Measurements from ENCODE around the gene NCF1.
"Not testable (repeated sequence)": the region's sequence is repeated elsewhere in the genome, so short reads cannot be mapped to it uniquely, and the experiment has no call there.

The NCF1 gene

DNA sequence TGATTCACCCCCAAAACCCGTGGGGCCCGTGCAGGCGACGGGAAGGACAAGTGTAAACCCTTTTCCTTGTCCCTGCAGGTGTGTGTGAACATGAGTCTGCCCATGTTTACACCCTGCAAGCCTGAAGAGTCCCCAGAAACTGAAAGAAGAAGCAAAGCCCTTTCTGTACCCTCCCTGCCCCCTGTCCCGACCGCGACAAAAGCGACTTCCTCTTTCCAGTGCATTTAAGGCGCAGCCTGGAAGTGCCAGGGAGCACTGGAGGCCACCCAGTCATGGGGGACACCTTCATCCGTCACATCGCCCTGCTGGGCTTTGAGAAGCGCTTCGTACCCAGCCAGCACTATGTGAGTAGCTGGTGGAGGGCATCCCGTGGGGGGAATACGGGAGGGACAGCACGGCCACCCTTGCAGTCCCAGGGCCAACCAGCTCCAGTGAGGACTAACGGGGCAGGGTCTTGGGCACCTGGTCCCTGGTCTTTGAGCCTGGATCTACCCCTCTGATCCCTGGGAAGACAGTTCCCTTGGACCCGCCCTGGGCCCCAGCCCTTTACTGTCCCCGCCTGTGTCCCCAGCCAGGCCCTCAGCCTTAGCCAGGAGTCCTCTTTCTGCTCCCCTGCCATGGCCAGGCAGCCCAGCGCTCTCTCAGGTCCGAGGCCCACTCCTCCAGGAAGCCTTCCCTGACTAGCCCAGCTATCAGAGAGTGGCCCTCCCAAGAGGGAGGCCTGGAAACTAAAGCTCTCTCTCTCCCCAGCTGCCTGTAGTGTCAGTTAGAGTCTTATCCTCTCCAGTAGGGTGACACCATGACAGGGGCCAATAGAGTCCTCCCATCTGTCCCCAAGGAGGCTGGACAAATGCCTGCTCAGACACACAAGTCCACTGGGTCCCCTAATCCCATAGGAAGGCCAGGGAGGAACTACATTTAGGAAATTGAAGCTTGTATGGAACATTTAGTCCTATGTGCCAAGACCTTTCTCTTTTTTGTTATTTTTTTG, at the start of gene NCF1:
TSS of gene NCF1 (plus strand) at position 252 of the 991 bp plus-strand sequence. CDS start at position 273, 21 bp downstream.
- not testable (repeated sequence) for DNase-seq (ENCODE audit: low spot score)

DNA sequence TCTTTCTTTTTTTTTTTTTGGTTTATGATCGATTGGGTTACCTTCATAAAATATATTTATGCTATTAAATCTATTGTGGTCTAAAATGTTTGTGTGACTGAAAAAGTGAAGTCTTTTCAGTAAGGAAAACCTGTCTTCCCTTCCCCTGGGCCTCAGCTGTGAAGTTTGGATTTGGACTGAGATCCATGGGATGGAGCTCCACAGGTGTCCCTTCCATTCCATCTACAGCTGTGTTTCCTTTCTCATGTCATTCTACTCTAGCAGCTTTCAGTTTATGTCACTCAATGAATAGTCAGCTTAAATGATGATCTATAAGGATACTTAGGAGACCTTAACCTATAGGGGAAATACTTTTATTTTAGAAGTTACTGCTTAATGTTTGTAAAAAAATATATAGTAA, 48.0 kb upstream of the NCF1 start:
- DNase-seq (ENCODE audit: low spot score), result no peak

- no peak for DNase-seq (ENCODE audit: low spot score)
Measured at GRCh38 chr7:74726309-74727101, 47.3 kb upstream of the NCF1 start.

GRCh38 chr7:74728686-74729085, 45.1 kb upstream of the NCF1 start:
- DNase-seq (ENCODE audit: low spot score), result not testable (repeated sequence)

DNA sequence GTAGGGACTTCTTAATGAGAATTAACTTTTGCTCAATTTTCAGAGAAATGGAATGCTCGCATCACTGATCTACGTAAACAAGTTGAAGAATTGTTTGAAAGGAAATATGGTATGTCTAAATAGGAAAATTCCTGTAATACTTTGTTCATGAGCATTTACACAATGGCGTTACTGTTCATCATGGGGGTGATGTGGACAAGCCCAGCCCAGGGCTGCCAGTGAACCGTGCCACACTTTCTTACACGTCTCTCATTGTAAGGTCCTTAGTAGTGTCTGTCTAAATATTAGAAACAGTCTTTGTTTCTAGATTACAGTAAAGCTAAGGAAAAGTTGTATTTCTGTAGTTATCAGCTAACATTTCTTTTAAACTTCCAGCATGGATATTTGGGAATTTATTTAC, 43.6 kb upstream of the NCF1 start:
- DNase-seq (ENCODE audit: low spot score), result not testable (repeated sequence)

- DNase-seq (ENCODE audit: low spot score), result not testable (repeated sequence)
Measured at GRCh38 chr7:74739974-74740703, 33.7 kb upstream of the NCF1 start.

- not testable (repeated sequence) for DNase-seq (ENCODE audit: low spot score)
Measured at GRCh38 chr7:74743936-74744557, 29.8 kb upstream of the NCF1 start.

GRCh38 chr7:74753921-74754482, 19.8 kb upstream of the NCF1 start:
- not testable (repeated sequence) for DNase-seq (ENCODE audit: low spot score)

DNA sequence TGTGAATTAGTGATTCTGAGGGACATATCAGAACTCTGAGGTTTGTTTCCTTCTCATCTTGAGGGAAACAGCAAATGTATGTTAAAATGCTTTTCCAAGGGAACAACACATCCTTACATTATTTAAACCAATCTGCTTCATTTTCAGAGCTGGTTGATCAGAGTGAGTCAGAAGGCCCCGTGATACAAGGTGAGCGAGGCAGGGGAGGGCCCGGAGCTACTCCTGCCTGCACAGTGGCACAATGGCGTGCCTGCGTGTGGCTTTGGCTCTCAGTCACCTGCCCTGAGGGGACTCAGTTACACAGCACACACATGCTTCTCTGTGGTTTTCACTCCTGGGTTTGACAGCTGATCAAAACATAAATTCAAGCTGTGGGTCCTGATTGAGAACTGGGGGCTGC, 17.1 kb upstream of the NCF1 start:
- not testable (repeated sequence) for DNase-seq (ENCODE audit: low spot score)

- DNase-seq (ENCODE audit: low spot score), result not testable (repeated sequence)
Measured at GRCh38 chr7:74758268-74758667, 15.5 kb upstream of the NCF1 start.

GRCh38 chr7:74758982-74759381, 14.8 kb upstream of the NCF1 start:
- not testable (repeated sequence) for DNase-seq (ENCODE audit: low spot score)

- DNase-seq (ENCODE audit: low spot score), result not testable (repeated sequence)
Measured at GRCh38 chr7:74765205-74765918, 8.4 kb upstream of the NCF1 start.

DNA sequence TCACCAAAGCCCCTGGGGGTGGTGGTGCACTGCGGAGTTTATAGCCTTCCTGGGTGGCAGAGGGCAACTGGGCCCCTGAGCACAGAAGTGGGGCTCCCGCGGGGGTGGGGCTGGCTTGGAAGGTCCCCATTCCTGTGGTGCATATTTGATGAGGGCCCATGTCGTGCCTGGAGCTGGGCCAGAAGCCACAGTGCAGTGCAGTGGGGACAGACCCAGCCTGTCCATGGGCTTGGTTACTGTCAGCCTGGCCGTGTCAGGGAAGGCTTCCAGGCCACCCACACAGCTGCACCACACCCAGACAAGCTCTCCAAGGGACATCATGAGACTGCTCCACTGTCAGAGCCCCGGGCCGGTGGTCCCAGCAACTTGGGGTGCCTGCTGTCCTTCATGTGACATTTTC, 7.3 kb upstream of the NCF1 start:
- not testable (repeated sequence) for DNase-seq (ENCODE audit: low spot score)

- not testable (repeated sequence) for DNase-seq (ENCODE audit: low spot score)
Measured at GRCh38 chr7:74766991-74767390, 6.8 kb upstream of the NCF1 start.

DNA sequence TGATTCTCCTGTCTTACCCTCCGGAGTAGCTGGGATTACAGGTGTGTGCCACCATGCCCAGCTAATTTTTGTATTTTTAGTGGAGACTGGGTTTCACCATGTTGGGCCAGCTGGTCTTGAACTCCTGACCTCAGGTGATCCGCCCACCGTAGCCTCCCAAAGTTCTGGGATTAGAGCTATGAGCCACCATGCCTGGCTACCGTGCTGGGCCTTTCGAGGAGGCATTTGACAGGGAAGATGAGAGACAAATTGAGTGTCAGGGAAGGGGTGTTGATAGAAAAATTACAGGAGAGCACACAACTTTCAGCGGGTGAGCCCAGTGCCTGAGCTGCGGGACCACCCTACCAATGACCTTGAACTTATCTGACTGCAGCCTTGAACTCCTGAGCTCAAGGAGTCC, 3.7 kb upstream of the NCF1 start:
- not testable (repeated sequence) for DNase-seq (ENCODE audit: low spot score)

- not testable (repeated sequence) for DNase-seq (ENCODE audit: low spot score)
Measured at GRCh38 chr7:74772093-74772492, 1.7 kb upstream of the NCF1 start.

GRCh38 chr7:74775111-74775510, 1.3 kb downstream of the NCF1 start:
- DNase-seq (ENCODE audit: low spot score), result not testable (repeated sequence)

DNA sequence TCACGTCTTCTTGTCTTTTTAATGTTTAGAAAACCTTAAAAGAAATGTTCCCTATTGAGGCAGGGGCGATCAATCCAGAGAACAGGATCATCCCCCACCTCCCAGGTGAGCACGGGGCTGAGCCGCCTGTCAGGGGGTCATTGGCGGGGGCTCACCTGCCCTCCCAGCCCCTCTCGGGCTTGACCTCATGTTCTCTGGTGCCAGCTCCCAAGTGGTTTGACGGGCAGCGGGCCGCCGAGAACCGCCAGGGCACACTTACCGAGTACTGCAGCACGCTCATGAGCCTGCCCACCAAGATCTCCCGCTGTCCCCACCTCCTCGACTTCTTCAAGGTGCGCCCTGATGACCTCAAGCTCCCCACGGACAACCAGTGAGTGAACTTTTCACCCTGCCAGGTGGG, 5.2 kb downstream of the NCF1 start:
- DNase-seq (ENCODE audit: low spot score), result not testable (repeated sequence)

- DNase-seq (ENCODE audit: low spot score), result not testable (repeated sequence)
Measured at GRCh38 chr7:74781746-74782145, 7.9 kb downstream of the NCF1 start.

DNA sequence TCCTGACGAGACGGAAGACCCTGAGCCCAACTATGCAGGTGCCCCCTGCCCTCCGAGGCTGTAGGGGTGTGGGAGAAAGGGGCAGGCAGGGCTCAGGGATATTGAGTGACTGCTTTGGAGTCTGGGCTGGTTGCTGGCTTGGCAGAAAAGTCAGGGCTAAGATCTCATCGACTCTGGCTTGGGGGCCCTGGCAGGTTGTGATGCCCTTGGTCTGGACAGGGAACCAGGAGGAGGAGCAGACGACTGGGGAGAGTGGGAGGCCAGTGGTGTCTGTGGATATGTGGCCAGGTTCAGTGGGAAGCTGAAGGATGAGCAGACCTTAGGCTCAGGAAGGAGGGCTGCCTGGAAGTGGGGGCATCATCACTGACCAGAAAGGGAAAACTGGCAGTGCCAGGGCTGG, 9.8 kb downstream of the NCF1 start:
- not testable (repeated sequence) for DNase-seq (ENCODE audit: low spot score)
